Measurements from ENCODE around the gene NDUFA3. TPM values are rescaled to one million over a fixed set of nuclear protein-coding genes. Genes with fewer than 3 reads are reported as not detected.

The NDUFA3 gene
- total RNA-seq, 5 donors from 2014 or later (not counting 1 experiment from before 2014, with no cell fraction given) = 77.4 to 137 (median 123) TPM

DNA sequence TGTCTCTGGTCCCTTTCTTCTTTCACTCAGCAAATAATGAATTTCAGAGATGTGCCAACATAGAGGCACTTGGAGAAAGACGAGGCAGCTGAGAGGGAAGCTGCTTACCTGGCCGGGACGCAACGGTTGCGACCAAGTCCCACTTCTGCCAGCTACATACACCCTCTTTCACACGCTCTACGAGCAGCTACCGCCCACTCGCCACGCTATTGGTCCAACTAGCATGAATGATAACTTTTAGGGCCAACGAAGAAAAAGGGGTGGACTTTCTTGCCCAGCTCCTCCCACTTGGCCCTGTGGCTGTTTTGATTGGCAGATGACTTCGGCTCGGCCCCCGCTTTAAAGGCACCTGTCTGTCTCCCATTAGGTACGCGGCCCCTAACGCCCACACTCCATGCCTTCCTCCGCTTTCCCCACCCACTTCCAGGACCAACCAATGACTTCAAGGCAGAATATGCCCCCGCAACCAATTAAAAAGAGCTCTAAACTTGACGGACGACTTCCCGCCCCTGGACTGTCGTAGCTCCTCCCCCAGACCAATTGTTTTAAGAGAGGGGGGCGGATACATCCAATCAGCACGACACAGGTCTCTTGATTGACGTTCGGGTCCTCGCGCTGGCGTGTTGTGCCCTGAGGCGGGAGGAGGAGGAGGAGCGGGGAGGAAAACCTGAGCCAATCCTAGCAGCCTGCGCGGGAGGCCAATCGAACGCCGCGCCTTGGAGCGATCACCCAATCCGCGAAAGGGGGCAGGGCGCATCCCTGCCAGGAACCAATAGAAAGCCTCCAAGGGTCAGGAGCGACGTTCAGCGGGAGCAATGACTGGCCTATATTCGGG lies 34.4 kb downstream of the NDUFA3 start:
- WGBS (ENCODE audit: insufficient coverage) = under 1% methylated on average over 32 of the region's 46 CpGs
- Histone ChIP-seq H3K27ac (ENCODE audit: low read length) (peak overlapping the region; percentile 70), H3K36me3 (ENCODE audit: control insufficient read depth in 2 of 2, extremely low read depth in 1 of 2, insufficient read depth in 1 of 2, low read length in 1 of 2) (peaks cover 0 to 20% of the 10 kb centered on the region in 2 donors), H3K4me3 (ENCODE audit: control insufficient read depth in 1 of 2, extremely low read depth in 1 of 2, low read length in 1 of 2) (peak overlapping the region; percentile 67 to 73), H3K9me3 (no peaks in the 10 kb centered on the region), H3K27me3 (replicated peaks in 1 of 2; ENCODE audit: control insufficient read depth in 2 of 2, extremely low read depth in 1 of 2, insufficient read depth in 2 of 2, low read length in 1 of 2) (peaks cover 0 to 5% of the 10 kb centered on the region in 2 experiments), H3K4me1 (ENCODE audit: control insufficient read depth in 1 of 2, extremely low read depth in 1 of 2, insufficient read depth in 2 of 2, low read length in 2 of 2) (peaks cover 13 to 51% of the 10 kb centered on the region in 2 experiments)
- no peaks in the 10 kb centered on the region for H3K27me3 Mint-ChIP-seq
- H3K4me3 Mint-ChIP-seq = peak overlapping the region; percentile 78 to 87 (median 85)
- H3K4me1 Mint-ChIP-seq = peaks cover 47 to 53% (median 50%) of the 10 kb centered on the region in 3 donors
- H3K9me3 Mint-ChIP-seq = no peaks in the 10 kb centered on the region
- DNase-seq = peak; percentile 95 to 100 (median 99)
- ChIA-PET CTCF (interaction anchor here in 1 of 2 donors (0.5 to 1.9 kb wide), 16 partner anchors 20 to 1534 kb away, joined by 3 to 26 read pairs (median 4); partner anchors contain the start of genes LENG1, MBOAT7, PRPF31 and RPS9), POLR2A (interaction anchor here (0.8 to 1.7 kb wide), 15 partner anchors 12 to 1984 kb away, joined by 3 to 30 read pairs (median 5); partner anchors contain the start of genes PRPF31 (in 2 of the 2), TFPT (in 2 of the 2), LENG1 (in 1 of the 2) and LENG8 (in 1 of the 2))
- H3K27ac Mint-ChIP-seq = peak overlapping the region; percentile 90 to 92
- peak; percentile 80 to 84 (median 81) for ATAC-seq (replicated peaks in 1 of 4)
- peaks cover 3% of the 10 kb centered on the region for H3K36me3 Mint-ChIP-seq

DNA sequence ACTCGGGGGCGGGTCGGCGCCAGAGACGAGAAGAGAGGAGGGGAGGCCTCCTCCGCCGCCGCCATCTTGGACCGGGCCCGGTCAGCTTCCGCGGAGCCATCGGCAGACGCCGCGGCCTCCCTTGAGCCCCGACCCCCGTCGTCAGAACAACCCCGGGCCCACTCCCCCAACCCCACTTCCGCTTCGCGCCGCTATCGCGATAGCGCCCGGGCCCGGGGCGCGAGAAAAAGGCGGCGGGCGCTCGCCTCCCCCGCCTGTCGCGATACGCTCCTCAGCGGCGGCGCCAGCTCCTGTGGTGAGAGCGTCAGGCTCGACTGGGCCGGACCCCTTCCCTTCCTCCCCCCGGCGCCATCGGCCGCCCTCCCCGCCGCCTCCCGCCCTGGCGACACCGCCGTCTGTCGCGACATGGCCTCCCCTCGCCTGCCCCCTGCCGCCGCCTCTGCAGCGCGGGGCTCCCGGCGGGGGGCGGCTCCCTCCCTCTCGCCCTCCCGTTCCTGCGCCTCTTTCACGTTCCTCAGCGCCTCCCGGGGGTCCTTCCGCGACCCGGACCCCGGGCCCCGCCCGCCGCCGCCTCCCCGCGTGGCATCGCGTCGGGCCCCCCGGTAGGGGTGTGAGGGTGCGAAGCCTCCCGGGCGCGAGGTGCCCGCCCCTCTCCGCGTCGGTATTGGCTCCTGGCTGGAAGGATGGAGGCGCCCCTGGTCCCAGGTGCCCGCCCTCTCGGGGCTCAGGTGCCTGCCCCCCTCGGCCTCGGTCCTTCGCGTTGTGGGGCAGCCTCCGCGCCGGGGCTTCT lies 35.2 kb downstream of the NDUFA3 start, which contains the start of gene CNOT3:
Gene CNOT3 (plus strand): TSS at position 64 of the 790 bp plus-strand sequence. CDS start 5,217 bp downstream, outside the sequence.
- peaks cover 7% of the 10 kb centered on the region for H3K36me3 Mint-ChIP-seq
- H3K4me3 Mint-ChIP-seq = peak within 1 kb of the TSS; percentile 78 to 88 (median 87)
- H3K4me1 Mint-ChIP-seq = peaks cover 49 to 57% (median 54%) of the 10 kb centered on the region in 3 donors
- peak within 1 kb of the TSS; percentile 90 to 92 for H3K27ac Mint-ChIP-seq
- CTCF ChIA-PET = interaction anchor here in 1 of 2 donors (0.5 to 1.9 kb wide), 13 partner anchors 19 to 1534 kb away, joined by 3 to 26 read pairs (median 4); partner anchors contain the start of genes LENG1, MBOAT7, PRPF31 and RPS9
- H3K27me3 ChIP-seq (replicated peaks in 1 of 2; ENCODE audit: control insufficient read depth in 2 of 2, extremely low read depth in 1 of 2, insufficient read depth in 2 of 2, low read length in 1 of 2) = peaks cover 0 to 5% of the 10 kb centered on the region in 2 experiments
- peak in 23 of 35 experiments; percentile 12 to 55 (median 33) for DNase-seq
- H3K4me1 ChIP-seq (ENCODE audit: control insufficient read depth in 1 of 2, extremely low read depth in 1 of 2, insufficient read depth in 2 of 2, low read length in 2 of 2) = peaks cover 13 to 51% of the 10 kb centered on the region in 2 experiments
- POLR2A ChIA-PET = interaction anchor here (0.8 to 1.7 kb wide), 13 partner anchors 13 to 1983 kb away, joined by 3 to 30 read pairs (median 6); partner anchors contain the start of genes LENG1 (in 1 of the 2), LENG8 (in 1 of the 2), MBOAT7 (in 1 of the 2) and PRPF31 (in 1 of the 2)
- no peaks in the 10 kb centered on the region for H3K27me3 Mint-ChIP-seq
- ATAC-seq (replicated peaks in 1 of 4) = no peak
- H3K27ac ChIP-seq (ENCODE audit: low read length) = peak within 1 kb of the TSS; percentile 70
- no peaks in the 10 kb centered on the region for H3K9me3 Mint-ChIP-seq
- peak within 1 kb of the TSS; percentile 67 to 73 for H3K4me3 ChIP-seq (ENCODE audit: control insufficient read depth in 1 of 2, extremely low read depth in 1 of 2, low read length in 1 of 2)
- H3K9me3 ChIP-seq = no peaks in the 10 kb centered on the region
- WGBS (ENCODE audit: insufficient coverage) = under 1% methylated on average over 75 of the region's 103 CpGs
- peaks cover 2 to 28% of the 10 kb centered on the region in 2 donors for H3K36me3 ChIP-seq (ENCODE audit: control insufficient read depth in 2 of 2, extremely low read depth in 1 of 2, insufficient read depth in 1 of 2, low read length in 1 of 2)

DNA sequence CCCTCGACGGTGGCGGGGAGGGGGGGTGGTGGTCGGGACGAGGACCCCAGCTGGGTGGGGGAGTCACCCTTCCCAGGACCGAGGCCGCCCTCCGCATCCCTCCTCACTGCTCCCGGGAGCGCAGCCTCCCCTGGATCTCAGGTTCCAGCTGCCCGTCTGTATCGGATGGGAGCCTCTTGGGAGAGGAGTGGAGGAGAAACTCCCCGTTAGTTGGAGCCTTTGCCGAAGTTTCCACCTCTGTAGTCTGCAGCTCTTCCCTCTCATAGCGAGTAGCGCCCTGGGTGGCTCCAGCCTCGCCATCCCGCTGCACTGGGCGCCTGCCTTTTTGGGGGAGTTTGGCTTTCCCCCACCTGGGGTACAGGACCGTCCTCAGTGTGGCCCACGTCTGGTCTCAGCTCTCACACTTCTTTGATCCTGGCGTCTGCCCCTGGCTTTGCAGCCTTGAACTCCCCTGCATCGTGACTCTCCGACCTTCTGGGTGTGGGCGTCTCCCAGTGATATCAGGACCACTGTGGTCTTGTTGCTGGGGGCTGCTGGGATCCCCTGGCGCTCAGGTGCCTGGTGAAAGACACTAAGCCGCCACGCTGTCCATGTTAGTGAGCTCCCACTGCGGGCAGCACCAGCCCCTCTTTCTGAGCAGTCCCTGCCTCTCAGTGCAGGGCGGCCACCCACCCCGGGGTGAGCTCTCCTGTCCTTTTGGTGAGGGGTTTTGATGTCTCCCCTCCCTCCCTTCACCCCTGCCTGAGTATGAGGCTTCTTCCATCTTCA lies 36.0 kb downstream of the NDUFA3 start:
- peaks cover 0 to 5% of the 10 kb centered on the region in 2 experiments for H3K27me3 ChIP-seq (replicated peaks in 1 of 2; ENCODE audit: control insufficient read depth in 2 of 2, extremely low read depth in 1 of 2, insufficient read depth in 2 of 2, low read length in 1 of 2)
- Mint-ChIP-seq H3K27ac (peak overlapping the region; percentile 89 to 91), H3K4me3 (peak overlapping the region; percentile 78 to 88 (median 87)), H3K36me3 (peaks cover 15% of the 10 kb centered on the region), H3K4me1 (peaks cover 49 to 57% (median 54%) of the 10 kb centered on the region in 3 donors), H3K27me3 (no peaks in the 10 kb centered on the region), H3K9me3 (no peaks in the 10 kb centered on the region)
- DNase-seq = peak in 1 of 35 experiments; percentile 31
- 17% methylated on average over 10 of the region's 31 CpGs for WGBS (ENCODE audit: insufficient coverage)
- H3K4me1 ChIP-seq (ENCODE audit: control insufficient read depth in 1 of 2, extremely low read depth in 1 of 2, insufficient read depth in 2 of 2, low read length in 2 of 2) = peaks cover 13 to 47% of the 10 kb centered on the region in 2 experiments
- H3K36me3 ChIP-seq (ENCODE audit: control insufficient read depth in 2 of 2, extremely low read depth in 1 of 2, insufficient read depth in 1 of 2, low read length in 1 of 2) = peaks cover 6 to 36% of the 10 kb centered on the region in 2 donors
- peak overlapping the region; percentile 16 for H3K27ac ChIP-seq (ENCODE audit: low read length)
- ChIA-PET CTCF (no interaction called here), POLR2A (interaction anchor here in 1 of 2 donors (0.6 kb wide), 1 partner anchor 12 kb away, joined by 6 read pairs; no protein-coding TSS in a partner anchor)
- ATAC-seq (replicated peaks in 1 of 4) = no peak
- H3K9me3 ChIP-seq = no peaks in the 10 kb centered on the region
- peak overlapping the region; percentile 26 to 73 for H3K4me3 ChIP-seq (ENCODE audit: control insufficient read depth in 1 of 2, extremely low read depth in 1 of 2, low read length in 1 of 2)

DNA sequence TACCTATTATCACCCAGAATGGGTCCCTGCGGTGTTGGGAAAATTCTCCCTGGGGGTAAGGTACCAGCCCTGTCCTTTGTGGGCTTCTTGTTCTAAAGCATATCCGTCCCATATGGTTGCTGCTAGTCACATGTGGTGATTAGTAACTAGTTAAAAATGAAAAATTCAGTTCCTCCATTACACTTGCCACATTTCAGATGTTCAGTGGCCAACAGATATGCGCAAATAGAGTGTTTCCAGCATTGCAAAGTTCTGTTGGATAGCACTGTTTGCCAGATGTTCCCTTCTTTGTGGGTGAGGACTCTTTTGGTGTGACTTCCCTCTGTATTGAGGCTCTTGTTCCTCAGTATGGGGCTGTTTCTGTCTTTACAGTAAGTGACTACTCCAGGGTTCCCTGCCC lies 38.7 kb downstream of the NDUFA3 start:
- Histone ChIP-seq H3K4me1 (ENCODE audit: control insufficient read depth in 1 of 2, extremely low read depth in 1 of 2, insufficient read depth in 2 of 2, low read length in 2 of 2) (peaks cover 8 to 39% of the 10 kb centered on the region in 2 experiments), H3K36me3 (ENCODE audit: control insufficient read depth in 2 of 2, extremely low read depth in 1 of 2, insufficient read depth in 1 of 2, low read length in 1 of 2) (peaks cover 15 to 63% of the 10 kb centered on the region in 2 donors), H3K9me3 (no peaks in the 10 kb centered on the region), H3K27ac (ENCODE audit: low read length) (no peak overlapping the region), H3K27me3 (replicated peaks in 1 of 2; ENCODE audit: control insufficient read depth in 2 of 2, extremely low read depth in 1 of 2, insufficient read depth in 2 of 2, low read length in 1 of 2) (no peaks in the 10 kb centered on the region), H3K4me3 (ENCODE audit: control insufficient read depth in 1 of 2, extremely low read depth in 1 of 2, low read length in 1 of 2) (no peak overlapping the region)
- no peak for DNase-seq
- POLR2A ChIA-PET = no interaction called here
- H3K27ac Mint-ChIP-seq = no peak overlapping the region
- peaks cover 32% of the 10 kb centered on the region for H3K36me3 Mint-ChIP-seq
- peaks cover 42 to 46% (median 42%) of the 10 kb centered on the region in 3 donors for H3K4me1 Mint-ChIP-seq
- no peak overlapping the region for H3K4me3 Mint-ChIP-seq
- CTCF ChIA-PET = no interaction called here
- H3K27me3 Mint-ChIP-seq = no peaks in the 10 kb centered on the region
- ATAC-seq (replicated peaks in 1 of 4) = no peak
- no peaks in the 10 kb centered on the region for H3K9me3 Mint-ChIP-seq
- no CpG with 5 or more reads among the region's 3 CpGs for WGBS (ENCODE audit: insufficient coverage)

DNA sequence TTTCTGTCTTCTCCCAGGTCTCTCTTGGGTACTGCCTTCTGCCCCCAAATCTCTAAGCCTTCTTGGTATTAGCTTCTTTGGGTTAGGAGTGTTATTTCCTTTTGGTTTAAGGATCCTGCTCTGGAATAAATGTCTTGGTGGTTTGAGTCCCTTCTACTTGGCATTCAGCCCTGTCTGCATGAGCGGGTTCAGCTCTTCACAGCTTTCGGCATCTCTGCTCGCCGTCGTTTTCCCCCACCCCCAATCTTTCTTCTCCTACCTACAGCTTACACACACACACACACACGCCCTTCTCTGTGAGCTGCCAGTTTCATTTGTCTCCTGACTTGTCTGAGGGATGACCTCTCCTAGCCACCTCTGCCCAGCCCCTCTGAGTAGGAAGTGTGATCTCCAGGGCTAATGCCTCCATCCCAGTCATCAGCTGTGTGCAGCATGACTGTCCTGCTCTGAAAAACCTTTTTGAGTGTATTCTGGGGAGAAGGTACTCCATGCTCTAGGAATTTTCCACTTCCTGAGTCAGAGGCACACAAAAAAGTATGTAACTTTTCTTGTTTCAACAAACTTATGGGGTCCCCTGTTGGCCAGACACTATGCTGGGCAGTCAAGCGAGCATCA lies 39.6 kb downstream of the NDUFA3 start:
- H3K36me3 ChIP-seq (ENCODE audit: control insufficient read depth in 2 of 2, extremely low read depth in 1 of 2, insufficient read depth in 1 of 2, low read length in 1 of 2) = peaks cover 15 to 72% of the 10 kb centered on the region in 2 donors
- H3K4me1 ChIP-seq (ENCODE audit: control insufficient read depth in 1 of 2, extremely low read depth in 1 of 2, insufficient read depth in 2 of 2, low read length in 2 of 2) = peaks cover 4 to 34% of the 10 kb centered on the region in 2 experiments
- CTCF ChIA-PET = no interaction called here
- Mint-ChIP-seq H3K9me3 (no peaks in the 10 kb centered on the region), H3K36me3 (peaks cover 41% of the 10 kb centered on the region), H3K4me1 (peaks cover 37 to 41% (median 37%) of the 10 kb centered on the region in 3 donors), H3K27me3 (no peaks in the 10 kb centered on the region), H3K27ac (peak overlapping the region in 1 of 2 donors; percentile 51), H3K4me3 (no peak overlapping the region)
- H3K27me3 ChIP-seq (replicated peaks in 1 of 2; ENCODE audit: control insufficient read depth in 2 of 2, extremely low read depth in 1 of 2, insufficient read depth in 2 of 2, low read length in 1 of 2) = no peaks in the 10 kb centered on the region
- WGBS (ENCODE audit: insufficient coverage) = no CpG with 5 or more reads among the region's 7 CpGs
- H3K4me3 ChIP-seq (ENCODE audit: control insufficient read depth in 1 of 2, extremely low read depth in 1 of 2, low read length in 1 of 2) = no peak overlapping the region
- ATAC-seq (replicated peaks in 1 of 4) (no peak), DNase-seq (no peak)
- POLR2A ChIA-PET = no interaction called here
- H3K27ac ChIP-seq (ENCODE audit: low read length) = no peak overlapping the region
- H3K9me3 ChIP-seq = no peaks in the 10 kb centered on the region

All from T-cell (primary cell).